BE2C (cell line): ENCODE data around the gene TGM3.

Experiments used
- DNase-seq: peaks from one replicate; pipeline ENCODE4 v3.0.0-alpha.2; 2020
- H3K27me3 ChIP-seq: fragments of 250-450 bp; sonication (Bioruptor Pico); 2 replicates; pipeline ENCODE4 v1.5.1; 2020; ENCODE audit warnings: mild to moderate bottlenecking
- H3K36me3 ChIP-seq: fragments of 250-450 bp; sonication (Bioruptor Pico); 2 replicates; pipeline ENCODE4 v1.5.1; 2020; ENCODE audit warnings: mild to moderate bottlenecking
- H3K4me1 ChIP-seq: fragments of 250-450 bp; sonication (Bioruptor Pico); 2 replicates; pipeline ENCODE4 v1.5.1; 2020
- H3K4me3 ChIP-seq: 2 replicates; pipeline ENCODE4 v1.5.1; 2011; ENCODE audit warnings: low read depth, low read length
- H3K9me3 ChIP-seq: fragments of 250-450 bp; sonication (Bioruptor Pico); 2 replicates; pipeline ENCODE4 v1.5.1; 2020
- CTCF ChIP-seq: IDR thresholded peaks from 2 replicates; pipeline ENCODE4 v1.5.1; 2012; ENCODE audit warnings: mild to moderate bottlenecking, low read depth, low read length

TGM3 gene

GRCh38 chr20:2382833-2383232, 87.0 kb downstream of the TGM3 start:
- H3K36me3 ChIP-seq: no peaks in the 10 kb centered on the region
- no peaks in the 10 kb centered on the region for H3K9me3 ChIP-seq
- no peaks in the 10 kb centered on the region for H3K4me1 ChIP-seq
- no peak for TF ChIP-seq CTCF
- DNase-seq: peak; percentile 20
- H3K27me3 ChIP-seq: no peaks in the 10 kb centered on the region
- no peak overlapping the region for H3K4me3 ChIP-seq

- Histone ChIP-seq H3K36me3 (no peaks in the 10 kb centered on the region), H3K4me3 (no peak overlapping the region), H3K27me3 (no peaks in the 10 kb centered on the region), H3K9me3 (no peaks in the 10 kb centered on the region), H3K4me1 (no peaks in the 10 kb centered on the region)
- no peak for DNase-seq
- TF ChIP-seq CTCF: no peak
These were observed 89.2 kb downstream of the TGM3 start for GRCh38 chr20:2385026-2385425.

- no peak for DNase-seq
- Histone ChIP-seq H3K36me3 (no peaks in the 10 kb centered on the region), H3K9me3 (no peaks in the 10 kb centered on the region), H3K4me1 (no peaks in the 10 kb centered on the region), H3K4me3 (no peak overlapping the region), H3K27me3 (no peaks in the 10 kb centered on the region)
- TF ChIP-seq CTCF: no peak
These were observed 89.7 kb downstream of the TGM3 start for GRCh38 chr20:2385496-2385895.

GRCh38 chr20:2386516-2387179, 90.8 kb downstream of the TGM3 start:
- Histone ChIP-seq H3K4me3 (0 out of 2 replicates have a peak overlapping the region, but pooled peaks have one; percentile 19), H3K27me3 (no peaks in the 10 kb centered on the region), H3K36me3 (no peaks in the 10 kb centered on the region), H3K4me1 (no peaks in the 10 kb centered on the region), H3K9me3 (no peaks in the 10 kb centered on the region)
- peak; percentile 29 for DNase-seq
- no peak for TF ChIP-seq CTCF

- TF ChIP-seq CTCF: peak; percentile 66
- Histone ChIP-seq H3K9me3 (no peaks in the 10 kb centered on the region), H3K4me1 (no peaks in the 10 kb centered on the region), H3K36me3 (no peaks in the 10 kb centered on the region), H3K27me3 (no peaks in the 10 kb centered on the region), H3K4me3 (0 out of 2 replicates have a peak overlapping the region, but pooled peaks have one; percentile 19)
- peak; percentile 53 for DNase-seq
These were observed 91.4 kb downstream of the TGM3 start for GRCh38 chr20:2387180-2387577.

- DNase-seq: no peak
- H3K36me3 ChIP-seq: no peaks in the 10 kb centered on the region
- no peaks in the 10 kb centered on the region for H3K27me3 ChIP-seq
- H3K9me3 ChIP-seq: no peaks in the 10 kb centered on the region
- no peak for TF ChIP-seq CTCF
- no peak overlapping the region for H3K4me3 ChIP-seq
- no peaks in the 10 kb centered on the region for H3K4me1 ChIP-seq
These were observed 91.8 kb downstream of the TGM3 start for GRCh38 chr20:2387580-2387979.
